Lower lobe of right lung (tissue), 2 donors: Measurements from ENCODE around the gene BICD1. TPM values are rescaled to one million over a fixed set of nuclear protein-coding genes. Genes with fewer than 3 reads are reported as not detected.
"Not testable (repeated sequence)": the region's sequence is repeated elsewhere in the genome, so short reads cannot be mapped to it uniquely, and the experiment has no call there.

Experiments
- ATAC-seq, 2 donors: fragments of 200-7000 bp; cut with Tn5 transposase; one replicate each; pipeline ENCODE4 v1.9.1; 2020 to 2022; ENCODE audit warnings: mild to moderate bottlenecking in 2 of 2, moderate library complexity in 2 of 2
- DNase-seq: peaks from one replicate; pipeline ENCODE4 v3.0.0-alpha.2; 2020
- H3K27ac ChIP-seq: fragments of 200-600 bp; one replicate; pipeline ENCODE4 v1.8.0; 2022
- H3K27me3 ChIP-seq: fragments of 200-600 bp; one replicate; pipeline ENCODE4 v1.8.0; 2022; ENCODE audit warnings: low read depth
- H3K36me3 ChIP-seq: fragments of 200-600 bp; one replicate; pipeline ENCODE4 v1.8.0; 2022; ENCODE audit warnings: mild to moderate bottlenecking
- H3K4me1 ChIP-seq: fragments of 200-600 bp; one replicate; pipeline ENCODE4 v1.8.0; 2022
- H3K4me3 ChIP-seq: fragments of 200-600 bp; one replicate; pipeline ENCODE4 v1.8.0; 2022; ENCODE audit warnings: mild to moderate bottlenecking
- H3K9me3 ChIP-seq: fragments of 200-600 bp; one replicate; pipeline ENCODE4 v1.8.0; 2022
- CTCF ChIP-seq: fragments of 200-600 bp; IDR thresholded peaks from one replicate; pipeline ENCODE4 v1.8.0; 2022; ENCODE audit warnings: antibody characterized with exemption, mild to moderate bottlenecking
- intact Hi-C: fragments of 100-400 bp; cut with DNase I; formaldehyde crosslinking; loops from one replicate; pipeline ENCODE4 v1.11.0; 2022
- total RNA-seq: library from RNA; stranded (reverse); fragmentation: NEBNext Ultra II Directional; extraction: Animal tissue kit (Norgen Biotek cat#: 25700); gene quantifications from one replicate; pipeline ENCODE4 v1.2.1, GENCODE V29; 2021
- donor health status: DM: no; HTN: yes; CAD: no; lungs with severe emphysema.

BICD1 gene
- total RNA-seq, 1 donor from 2014 or later = 11.0 TPM

- Histone ChIP-seq H3K4me1 (no peaks in the 10 kb centered on the region), H3K27me3 (no peaks in the 10 kb centered on the region), H3K36me3 (no peaks in the 10 kb centered on the region), H3K27ac (no peak overlapping the region), H3K4me3 (no peak overlapping the region), H3K9me3 (no peaks in the 10 kb centered on the region)
- no peak for TF ChIP-seq CTCF
- DNase-seq = no peak
- intact Hi-C loops = no loop called here
- no peak for ATAC-seq
Measured at GRCh38 chr12:32089156-32089555, 17.5 kb upstream of the BICD1 start.

GRCh38 chr12:32089586-32089985 lies 17.1 kb upstream of the BICD1 start:
- Histone ChIP-seq H3K4me1 (no peaks in the 10 kb centered on the region), H3K27ac (no peak overlapping the region), H3K36me3 (no peaks in the 10 kb centered on the region), H3K9me3 (no peaks in the 10 kb centered on the region), H3K27me3 (no peaks in the 10 kb centered on the region), H3K4me3 (no peak overlapping the region)
- no peak for DNase-seq
- intact Hi-C loops = no loop called here
- no peak for TF ChIP-seq CTCF
- ATAC-seq = no peak

- no peaks in the 10 kb centered on the region for H3K4me1 ChIP-seq
- no peaks in the 10 kb centered on the region for H3K27me3 ChIP-seq
- TF ChIP-seq CTCF = no peak
- intact Hi-C loops = no loop called here
- H3K36me3 ChIP-seq = no peaks in the 10 kb centered on the region
- ATAC-seq (no peak), DNase-seq (no peak)
- no peaks in the 10 kb centered on the region for H3K9me3 ChIP-seq
- H3K27ac ChIP-seq = no peak overlapping the region
- no peak overlapping the region for H3K4me3 ChIP-seq
Measured at GRCh38 chr12:32091696-32092095, 15.0 kb upstream of the BICD1 start.

- Histone ChIP-seq H3K4me3 (no peak overlapping the region), H3K4me1 (no peaks in the 10 kb centered on the region), H3K36me3 (no peaks in the 10 kb centered on the region), H3K27ac (no peak overlapping the region), H3K9me3 (no peaks in the 10 kb centered on the region), H3K27me3 (no peaks in the 10 kb centered on the region)
- ATAC-seq (no peak), DNase-seq (no peak)
- TF ChIP-seq CTCF = no peak
- intact Hi-C loops = no loop called here
Measured at GRCh38 chr12:32098112-32098511, 8.5 kb upstream of the BICD1 start.

- H3K36me3 ChIP-seq, H3K27ac ChIP-seq, ATAC-seq, intact Hi-C loops, H3K4me3 ChIP-seq, H3K4me1 ChIP-seq, DNase-seq, H3K27me3 ChIP-seq, H3K9me3 ChIP-seq: not testable (repeated sequence)
Measured at GRCh38 chr12:32099275-32099674, 7.4 kb upstream of the BICD1 start.

- H3K27ac ChIP-seq = no peak overlapping the region
- no peak overlapping the region for H3K4me3 ChIP-seq
- no peaks in the 10 kb centered on the region for H3K27me3 ChIP-seq
- no peaks in the 10 kb centered on the region for H3K4me1 ChIP-seq
- intact Hi-C loops = no loop called here
- TF ChIP-seq CTCF = no peak
- H3K9me3 ChIP-seq = no peaks in the 10 kb centered on the region
- H3K36me3 ChIP-seq = no peaks in the 10 kb centered on the region
- ATAC-seq = no peak
- DNase-seq = no peak
Measured at GRCh38 chr12:32100361-32100760, 6.3 kb upstream of the BICD1 start.
